Limb (tissue), 2 donors: ENCODE results near the gene PPP1R16B.

ENCODE experiments used
- DNase-seq, 2 donors: peaks; one replicate each; pipeline ENCODE4 v3.0.0-alpha.2; 2016; ENCODE audit errors: extremely low spot score in 2 of 2

Gene PPP1R16B

GRCh38 chr20:38825901-38826625, 20.6 kb downstream of the PPP1R16B start:
- DNase-seq, result no peak

GRCh38 chr20:38827770-38828281, 22.3 kb downstream of the PPP1R16B start:
- no peak for DNase-seq

GRCh38 chr20:38828514-38829295, 23.2 kb downstream of the PPP1R16B start:
- DNase-seq, result no peak

- no peak for DNase-seq
These were observed 23.9 kb downstream of the PPP1R16B start for GRCh38 chr20:38829296-38829875.

- DNase-seq, result no peak
These were observed 24.9 kb downstream of the PPP1R16B start for GRCh38 chr20:38830356-38830755.

- no peak for DNase-seq
These were observed 25.7 kb downstream of the PPP1R16B start for GRCh38 chr20:38831049-38831691.

GRCh38 chr20:38831995-38832620, 26.6 kb downstream of the PPP1R16B start:
- DNase-seq, result no peak

- no peak for DNase-seq
These were observed 27.8 kb downstream of the PPP1R16B start for GRCh38 chr20:38833154-38833856.

- no peak for DNase-seq
These were observed 28.3 kb downstream of the PPP1R16B start for GRCh38 chr20:38833857-38834164.

- DNase-seq, result no peak
These were observed 29.4 kb downstream of the PPP1R16B start for GRCh38 chr20:38834868-38835267.

- no peak for DNase-seq
These were observed 30.3 kb downstream of the PPP1R16B start for GRCh38 chr20:38835792-38836191.

- DNase-seq, result no peak
These were observed 31.5 kb downstream of the PPP1R16B start for GRCh38 chr20:38836991-38837390.

- no peak for DNase-seq
These were observed 32.8 kb downstream of the PPP1R16B start for GRCh38 chr20:38838326-38838725.

- DNase-seq, result no peak
These were observed 34.1 kb downstream of the PPP1R16B start for GRCh38 chr20:38839563-38839962.

GRCh38 chr20:38840053-38840893, 34.8 kb downstream of the PPP1R16B start:
- no peak for DNase-seq

- DNase-seq, result no peak
These were observed 35.5 kb downstream of the PPP1R16B start for GRCh38 chr20:38840894-38841470.

GRCh38 chr20:38841570-38841969, 36.1 kb downstream of the PPP1R16B start:
- DNase-seq, result no peak

- DNase-seq, result no peak
These were observed 36.5 kb downstream of the PPP1R16B start for GRCh38 chr20:38842026-38842425.

GRCh38 chr20:38842558-38842981, 37.1 kb downstream of the PPP1R16B start:
- DNase-seq, result no peak

GRCh38 chr20:38843346-38843745, 37.8 kb downstream of the PPP1R16B start:
- DNase-seq, result no peak
